A549 (cell line): ENCODE measurements around the gene DCDC2. TPM values are rescaled to one million over a fixed set of nuclear protein-coding genes. Genes with fewer than 3 reads are reported as not detected.

Experiments
- ATAC-seq, 2 experiments: fragments of 200-7000 bp in 1 of 2; fragments of >200 bp in 1 of 2; cut with Nextera tagmentation in 1 of 2; cut with Tn5 transposase in 1 of 2; 3 replicates each; pipeline versions ENCODE4 v1.8.0 to v1.9.1; 2018 to 2020; ENCODE audit warnings: mild to moderate bottlenecking in 1 of 2, moderate library complexity in 1 of 2
- CTCF ChIA-PET: fragments of 300-600 bp; sonication (Branson Sonifier 250); formaldehyde crosslinking; extraction: SDS; loops from one replicate; lab custom pipeline; 2021; ENCODE audit warnings: antibody characterized with exemption, inconsistent platforms; lab: Yijun Ruan, JAX
- POLR2A ChIA-PET: fragments of 350-600 bp; formaldehyde crosslinking; extraction: SDS; loops from one replicate; lab custom pipeline; 2021; ENCODE audit warnings: antibody characterized with exemption, inconsistent platforms; lab: Yijun Ruan, JAX
- DNase-seq, 2 experiments: peaks; one replicate each; pipeline versions ENCODE4 v3.0.0 to v3.0.0-alpha.2; 2011 to 2016; ENCODE audit warnings: low read depth in 1 of 2, low spot score in 1 of 2
- FAIRE-seq: peaks from 2 replicates; lab custom pipeline; 2011; peaks lifted over from hg19 to GRCh38; lab: Jason Lieb, UNC
- H3K27ac ChIP-seq, 2 experiments: fragments of >200 bp; sonication (Bioruptor Twin); formaldehyde crosslinking; 3 replicates each; pipeline ENCODE4 v1.5.1; 2016 to 2017
- H3K4me1 ChIP-seq: fragments of >200 bp; sonication (Bioruptor Twin); formaldehyde crosslinking; 3 replicates; pipeline ENCODE4 v1.6.1; 2016
- H3K4me2 ChIP-seq: fragments of >200 bp; sonication (Bioruptor Twin); formaldehyde crosslinking; 3 replicates; pipeline ENCODE4 v1.6.1; 2016
- H3K4me3 ChIP-seq: fragments of >200 bp; sonication (Bioruptor Twin); formaldehyde crosslinking; 3 replicates; pipeline ENCODE4 v1.5.1; 2016
- H3K9me3 ChIP-seq: fragments of >200 bp; sonication (Bioruptor Twin); formaldehyde crosslinking; 3 replicates; pipeline ENCODE4 v1.6.1; 2016
- CEBPB ChIP-seq, 2 experiments: fragments of >200 bp in 1 of 2; sonication (Bioruptor Twin) in 1 of 2; formaldehyde crosslinking in 1 of 2; IDR thresholded peaks; 2 replicates each; pipeline ENCODE4 v1.6.1; 2012 to 2016
- ESRRA ChIP-seq: fragments of 150-350 bp; IDR thresholded peaks from 2 replicates; pipeline ENCODE4 v1.6.1; 2014; ENCODE audit warnings: mild to moderate bottlenecking, low read length, borderline replicate concordance
- FOSL2 ChIP-seq, 2 experiments: fragments of 450-650 bp in 1 of 2; fragments of >200 bp in 1 of 2; sonication (Bioruptor Twin) in 1 of 2; formaldehyde crosslinking; IDR thresholded peaks; 2 replicates each; pipeline versions ENCODE4 v1.5.0 to v1.6.1; 2016 to 2020; ENCODE audit warnings: mild to moderate bottlenecking in 1 of 2, moderate library complexity in 1 of 2
- KDM1A ChIP-seq: fragments of 200-600 bp; sonication (generic); IDR thresholded peaks from 2 replicates; pipeline ENCODE4 v1.6.1; 2016; ENCODE audit warnings: low read depth, mild to moderate bottlenecking
- KDM5A ChIP-seq: fragments of 200-600 bp; sonication (generic); IDR thresholded peaks from 2 replicates; pipeline ENCODE4 v1.6.1; 2016; ENCODE audit warnings: antibody characterized with exemption, mild to moderate bottlenecking
- MAFK ChIP-seq: fragments of 450-650 bp; IDR thresholded peaks from 2 replicates; pipeline ENCODE4 v1.6.1; 2014; ENCODE audit not compliant: partially characterized antibody
- MAZ ChIP-seq: fragments of 150-350 bp; IDR thresholded peaks from 2 replicates; pipeline ENCODE4 v1.6.1; 2014; ENCODE audit warnings: antibody characterized with exemption, low read depth, low read length, borderline replicate concordance
- RFX5 ChIP-seq: fragments of 450-650 bp; IDR thresholded peaks from 2 replicates; pipeline ENCODE4 v1.7.1; 2014; ENCODE audit warnings: antibody characterized with exemption, mild to moderate bottlenecking, moderate library complexity
- SMC3 ChIP-seq: fragments of >200 bp; sonication (Bioruptor Twin); formaldehyde crosslinking; IDR thresholded peaks from 3 replicates; pipeline ENCODE4 v1.6.1; 2018; ENCODE audit warnings: inconsistent platforms
- ZNF302 ChIP-seq: fragments of 250-450 bp; sonication (Bioruptor Pico); IDR thresholded peaks from 2 replicates; pipeline ENCODE4 v1.9.0; 2021; ENCODE audit warnings: inconsistent platforms, mild to moderate bottlenecking, moderate library complexity
- WGBS: methylation state at CpG from one replicate; pipeline ENCODE4 v1.1.6; 2017; ENCODE audit errors: missing lambda C conversion rate; 5-methylcytosine and 5-hydroxymethylcytosine counted together
- polyA plus RNA-seq, 4 experiments: library from polyadenylated mRNA; depleted of rRNA in 3 of 4; stranded (reverse); fragments of >200 nt; fragmentation: RNase III in 1 of 4; extraction: RNeasy Plus Mini Kit Qiagen cat#74134 plus additional on column Dnase treatment in 1 of 4; gene quantifications; 2 replicates in 3 of 4; 3 replicates in 1 of 4; pipeline ENCODE4 v1.2.3, GENCODE V29; 2011 to 2017
- TF ChIP-seq, protein P1 (sequence below): fragments of 200-600 bp; sonication (generic); IDR thresholded peaks from 2 replicates; pipeline ENCODE4 v1.6.1; 2016; ENCODE audit warnings: antibody characterized with exemption, mild to moderate bottlenecking, moderate library complexity
- TF ChIP-seq, protein P2 (sequence below): fragments of 250-450 bp; sonication (Bioruptor Pico); IDR thresholded peaks from 2 replicates; pipeline ENCODE4 v1.5.0; 2021; ENCODE audit warnings: mild to moderate bottlenecking, moderate library complexity, borderline replicate concordance

Gene DCDC2
- polyA plus RNA-seq, 2 of the 4 experiments (the other 2 are of a cell fraction): 9.1 to 9.4 TPM

DNA sequence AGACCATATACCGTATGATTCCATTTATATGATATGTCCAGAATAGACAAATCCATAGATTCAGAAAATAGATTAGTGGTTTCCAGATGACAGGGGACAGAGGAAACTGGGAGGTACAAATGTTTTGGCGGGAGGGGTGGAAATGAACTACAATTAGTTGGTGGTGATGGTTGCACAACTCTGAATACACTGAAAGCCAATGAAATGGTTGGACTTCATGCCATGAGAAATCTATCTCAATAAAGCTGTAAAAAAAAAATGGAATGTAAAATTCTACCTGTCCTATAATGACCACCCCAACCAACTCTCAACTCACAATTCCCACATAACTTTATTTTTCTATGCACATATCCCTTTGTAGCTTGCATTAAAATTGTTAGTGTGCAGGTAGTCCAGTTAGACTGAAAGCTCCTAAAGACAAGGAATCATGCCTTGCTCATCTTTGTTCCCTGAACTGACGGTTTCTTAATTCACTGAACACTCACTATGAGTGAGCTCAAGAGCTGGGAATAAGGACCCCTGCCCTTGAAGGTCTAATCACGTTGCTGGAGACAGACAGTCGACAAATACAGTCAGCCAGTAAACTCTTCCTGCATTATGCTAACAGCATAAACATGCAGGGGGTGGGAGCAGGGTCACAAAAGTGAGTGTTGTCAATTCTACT, 1.4 kb downstream of the DCDC2 start:
- FAIRE-seq: no peak
- Histone ChIP-seq H3K9me3 (no peaks in the 10 kb centered on the region), H3K27ac (peak overlapping the region; percentile 79 to 87), H3K4me3 (peak overlapping the region; percentile 63), H3K4me1 (peaks cover 13% of the 10 kb centered on the region; the same call in 2 of the 3 replicates), H3K4me2 (peak overlapping the region; percentile 87)
- 12% methylated on average over 5 of the region's 5 CpGs for WGBS
- POLR2A ChIA-PET: no interaction called here
- 0 out of 6 replicates have a peak, but pooled peaks of 1 of the 2 experiments have one; percentile 3 for ATAC-seq
- TF ChIP-seq KDM5A (no peak), CEBPB (IDR thresholded peaks at IDR 0.05) (peak; percentile 61 to 73; a peak in 3 of 4 replicates)
- CTCF ChIA-PET: interaction anchor here (1.3 to 3.5 kb wide), 2 partner anchors 15 to 74 kb away, joined by 5 to 21 read pairs; no protein-coding TSS in a partner anchor
- DNase-seq: peak in 1 of 2 experiments; percentile 53

DNA sequence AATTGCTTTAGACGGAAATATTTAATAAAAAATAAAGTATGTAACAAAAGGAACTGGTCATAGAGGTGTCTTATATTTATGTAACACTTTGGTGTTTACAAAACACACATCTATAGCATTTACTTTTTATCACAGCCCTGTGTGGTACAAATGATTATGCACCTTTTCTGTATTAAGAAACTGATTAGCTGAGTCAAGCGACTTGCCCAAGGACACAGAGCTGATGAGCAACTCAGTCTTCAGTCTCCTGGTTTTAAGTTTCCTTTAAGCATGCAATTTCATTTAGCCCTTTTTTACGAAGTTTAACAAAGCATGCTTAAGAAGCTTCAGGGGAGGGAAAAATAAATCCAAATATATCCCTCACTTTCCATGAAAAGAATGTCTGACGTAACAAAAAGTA, 2.5 kb downstream of the DCDC2 start:
- TF ChIP-seq, protein P1, sequence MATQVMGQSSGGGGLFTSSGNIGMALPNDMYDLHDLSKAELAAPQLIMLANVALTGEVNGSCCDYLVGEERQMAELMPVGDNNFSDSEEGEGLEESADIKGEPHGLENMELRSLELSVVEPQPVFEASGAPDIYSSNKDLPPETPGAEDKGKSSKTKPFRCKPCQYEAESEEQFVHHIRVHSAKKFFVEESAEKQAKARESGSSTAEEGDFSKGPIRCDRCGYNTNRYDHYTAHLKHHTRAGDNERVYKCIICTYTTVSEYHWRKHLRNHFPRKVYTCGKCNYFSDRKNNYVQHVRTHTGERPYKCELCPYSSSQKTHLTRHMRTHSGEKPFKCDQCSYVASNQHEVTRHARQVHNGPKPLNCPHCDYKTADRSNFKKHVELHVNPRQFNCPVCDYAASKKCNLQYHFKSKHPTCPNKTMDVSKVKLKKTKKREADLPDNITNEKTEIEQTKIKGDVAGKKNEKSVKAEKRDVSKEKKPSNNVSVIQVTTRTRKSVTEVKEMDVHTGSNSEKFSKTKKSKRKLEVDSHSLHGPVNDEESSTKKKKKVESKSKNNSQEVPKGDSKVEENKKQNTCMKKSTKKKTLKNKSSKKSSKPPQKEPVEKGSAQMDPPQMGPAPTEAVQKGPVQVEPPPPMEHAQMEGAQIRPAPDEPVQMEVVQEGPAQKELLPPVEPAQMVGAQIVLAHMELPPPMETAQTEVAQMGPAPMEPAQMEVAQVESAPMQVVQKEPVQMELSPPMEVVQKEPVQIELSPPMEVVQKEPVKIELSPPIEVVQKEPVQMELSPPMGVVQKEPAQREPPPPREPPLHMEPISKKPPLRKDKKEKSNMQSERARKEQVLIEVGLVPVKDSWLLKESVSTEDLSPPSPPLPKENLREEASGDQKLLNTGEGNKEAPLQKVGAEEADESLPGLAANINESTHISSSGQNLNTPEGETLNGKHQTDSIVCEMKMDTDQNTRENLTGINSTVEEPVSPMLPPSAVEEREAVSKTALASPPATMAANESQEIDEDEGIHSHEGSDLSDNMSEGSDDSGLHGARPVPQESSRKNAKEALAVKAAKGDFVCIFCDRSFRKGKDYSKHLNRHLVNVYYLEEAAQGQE: 0 out of 2 replicates have a peak, but pooled peaks have one; percentile 16
- TF ChIP-seq FOSL2 (IDR thresholded peaks at IDR 0.05): no peak
- no peak for TF ChIP-seq FOSL2 (CRISPR knock-in tag; IDR thresholded peaks at IDR 0.05)
- Histone ChIP-seq H3K27ac (peak overlapping the region; percentile 55 to 79), H3K4me3 (peak overlapping the region; percentile 63), H3K9me3 (no peaks in the 10 kb centered on the region), H3K4me1 (peaks cover 2% of the 10 kb centered on the region; the same call in 1 of the 3 replicates), H3K4me2 (peak overlapping the region; percentile 87)
- no peak for FAIRE-seq
- 17% methylated on average over 4 of the region's 4 CpGs for WGBS
- CTCF ChIA-PET: interaction anchor here (3.5 kb wide), 1 partner anchor 73 kb away, joined by 21 read pairs; no protein-coding TSS in a partner anchor
- POLR2A ChIA-PET: no interaction called here
- no peak for ATAC-seq
- no peak for DNase-seq

DNA sequence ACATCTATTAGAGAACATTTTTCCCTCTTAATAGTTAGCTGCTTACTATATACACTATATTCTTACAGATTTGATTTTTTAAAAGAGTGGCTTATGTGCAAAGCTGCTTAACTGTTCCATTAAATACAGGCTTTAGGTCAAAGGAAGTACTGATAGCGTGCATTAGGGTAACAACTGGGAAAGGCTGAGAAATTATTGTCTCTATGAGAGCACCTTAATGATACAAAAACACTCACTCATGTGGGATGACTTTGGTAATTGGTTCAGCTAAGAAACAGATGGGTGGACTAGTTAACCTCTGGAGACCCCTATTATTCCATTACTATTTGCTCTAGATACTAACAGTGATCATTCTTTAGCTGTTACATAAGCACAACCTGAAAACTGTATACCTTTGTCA, 4.0 kb downstream of the DCDC2 start:
- H3K4me2 ChIP-seq: peak overlapping the region; percentile 87; the same call in 2 of the 3 replicates
- no peak overlapping the region for H3K27ac ChIP-seq
- H3K9me3 ChIP-seq: no peaks in the 10 kb centered on the region
- WGBS: 90% methylated on average over 1 of the region's 1 CpG
- FAIRE-seq: no peak
- H3K4me3 ChIP-seq: no peak overlapping the region
- ChIA-PET POLR2A (no interaction called here), CTCF (interaction anchor here (1.3 to 2.8 kb wide), 3 partner anchors 11 to 71 kb away, joined by 3 to 10 read pairs (median 9); no protein-coding TSS in a partner anchor)
- TF ChIP-seq MAFK: no peak
- TF ChIP-seq, protein P2, sequence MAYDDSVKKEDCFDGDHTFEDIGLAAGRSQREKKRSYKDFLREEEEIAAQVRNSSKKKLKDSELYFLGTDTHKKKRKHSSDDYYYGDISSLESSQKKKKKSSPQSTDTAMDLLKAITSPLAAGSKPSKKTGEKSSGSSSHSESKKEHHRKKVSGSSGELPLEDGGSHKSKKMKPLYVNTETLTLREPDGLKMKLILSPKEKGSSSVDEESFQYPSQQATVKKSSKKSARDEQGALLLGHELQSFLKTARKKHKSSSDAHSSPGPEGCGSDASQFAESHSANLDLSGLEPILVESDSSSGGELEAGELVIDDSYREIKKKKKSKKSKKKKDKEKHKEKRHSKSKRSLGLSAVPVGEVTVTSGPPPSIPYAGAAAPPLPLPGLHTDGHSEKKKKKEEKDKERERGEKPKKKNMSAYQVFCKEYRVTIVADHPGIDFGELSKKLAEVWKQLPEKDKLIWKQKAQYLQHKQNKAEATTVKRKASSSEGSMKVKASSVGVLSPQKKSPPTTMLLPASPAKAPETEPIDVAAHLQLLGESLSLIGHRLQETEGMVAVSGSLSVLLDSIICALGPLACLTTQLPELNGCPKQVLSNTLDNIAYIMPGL (CRISPR knock-in tag): no peak
- TF ChIP-seq ZNF302 (CRISPR knock-in tag): no peak
- TF ChIP-seq RFX5: no peak
- TF ChIP-seq ESRRA: no peak
- TF ChIP-seq KDM1A: no peak
- no peak for TF ChIP-seq MAZ
- TF ChIP-seq SMC3: no peak
- ATAC-seq: no peak
- DNase-seq: no peak
- H3K4me1 ChIP-seq: no peaks in the 10 kb centered on the region; the same call in 1 of the 3 replicates
